Activated naive CD4-positive, alpha-beta T cell treated with anti-CD3 and anti-CD28 coated beads for 36 hours (primary cell): ENCODE data around the gene ZBTB4. TPM values are rescaled to one million over a fixed set of nuclear protein-coding genes. Genes with fewer than 3 reads are reported as not detected.

Source experiments
- CTCF ChIA-PET: fragments of 350-600 bp; sonication (Branson Sonifier 250); formaldehyde crosslinking; loops from one replicate; lab custom pipeline; 2021; ENCODE audit warnings: antibody characterized with exemption; lab: Charles Lee
- DNase-seq: peaks from one replicate; pipeline ENCODE4 v3.0.0-alpha.2; 2020
- H3K27ac Mint-ChIP-seq: one replicate; pipeline ENCODE4 v1.8.0; 2021; ENCODE audit warnings: mild to moderate bottlenecking, mixed read lengths
- H3K27me3 Mint-ChIP-seq: one replicate; pipeline ENCODE4 v1.8.0; 2021; ENCODE audit warnings: low read depth, mixed read lengths
- H3K36me3 Mint-ChIP-seq: one replicate; pipeline ENCODE4 v1.8.0; 2021; ENCODE audit warnings: low read depth, mixed read lengths
- H3K4me1 Mint-ChIP-seq: one replicate; pipeline ENCODE4 v1.8.0; 2021; ENCODE audit warnings: low read depth, mixed read lengths
- H3K4me3 Mint-ChIP-seq: one replicate; pipeline ENCODE4 v1.8.0; 2021; ENCODE audit warnings: mild to moderate bottlenecking, moderate library complexity, mixed read lengths
- H3K9me3 Mint-ChIP-seq: one replicate; pipeline ENCODE4 v1.8.0; 2021; ENCODE audit warnings: mixed read lengths
- intact Hi-C: fragments of 100-400 bp; cut with micrococcal nuclease; formaldehyde crosslinking; loops from one replicate; pipeline ENCODE4 v1.15.1; 2023
- total RNA-seq, 2 experiments: library from RNA; stranded (reverse); gene quantifications; one replicate each; pipeline ENCODE4 v1.2.3, GENCODE V29; 2021

ZBTB4 gene
- total RNA-seq, 2 experiments from 2014 or later = 9.2 to 9.4 TPM

DNA sequence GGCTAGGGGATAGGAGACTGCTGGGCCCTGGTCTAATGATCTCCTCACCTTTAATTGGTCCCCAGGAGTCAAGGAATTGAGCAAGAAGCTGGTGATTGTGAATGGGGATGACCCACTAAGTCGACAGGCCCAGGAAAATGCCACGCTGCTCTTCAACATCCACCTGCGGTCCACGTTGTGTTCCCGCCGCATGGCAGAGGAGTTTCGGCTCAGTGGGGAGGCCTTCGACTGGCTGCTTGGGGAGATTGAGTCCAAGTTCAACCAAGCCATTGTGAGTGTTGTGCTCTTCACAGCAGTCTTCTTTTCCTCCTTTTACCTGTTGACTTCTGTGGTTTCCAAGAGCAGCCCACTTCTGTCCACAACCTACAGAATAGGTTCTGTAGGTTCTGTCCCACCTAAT, 24.1 kb upstream of the ZBTB4 start:
- Mint-ChIP-seq H3K9me3 (no peaks in the 10 kb centered on the region), H3K36me3 (peaks cover 63% of the 10 kb centered on the region), H3K27me3 (no peaks in the 10 kb centered on the region), H3K4me1 (no peaks in the 10 kb centered on the region), H3K27ac (no peak overlapping the region), H3K4me3 (no peak overlapping the region)
- no peak for DNase-seq
- intact Hi-C loops = no loop called here
- CTCF ChIA-PET = no interaction called here

- intact Hi-C loops = no loop called here
- DNase-seq = peak; percentile 19
- H3K36me3 Mint-ChIP-seq = peaks cover 59% of the 10 kb centered on the region
- no peak overlapping the region for H3K4me3 Mint-ChIP-seq
- CTCF ChIA-PET = interaction anchor here (0.6 to 1.3 kb wide), 3 partner anchors 11 to 66 kb away, joined by 3 to 8 read pairs (median 5); no protein-coding TSS in a partner anchor
- no peaks in the 10 kb centered on the region for H3K4me1 Mint-ChIP-seq
- H3K27me3 Mint-ChIP-seq = no peaks in the 10 kb centered on the region
- no peak overlapping the region for H3K27ac Mint-ChIP-seq
- H3K9me3 Mint-ChIP-seq = no peaks in the 10 kb centered on the region
Observed at GRCh38 chr17:7502987-7503386, 23.6 kb upstream of the ZBTB4 start.

- CTCF ChIA-PET = interaction anchor here (0.6 to 1.3 kb wide), 4 partner anchors 12 to 66 kb away, joined by 3 to 8 read pairs (median 4); no protein-coding TSS in a partner anchor
- H3K4me1 Mint-ChIP-seq = no peaks in the 10 kb centered on the region
- H3K9me3 Mint-ChIP-seq = no peaks in the 10 kb centered on the region
- no peak overlapping the region for H3K27ac Mint-ChIP-seq
- no peak for DNase-seq
- intact Hi-C loops = no loop called here
- H3K36me3 Mint-ChIP-seq = peaks cover 61% of the 10 kb centered on the region
- H3K27me3 Mint-ChIP-seq = no peaks in the 10 kb centered on the region
- H3K4me3 Mint-ChIP-seq = no peak overlapping the region
Observed at GRCh38 chr17:7502171-7502847, 22.9 kb upstream of the ZBTB4 start.

- CTCF ChIA-PET = interaction anchor here (1.1 to 1.3 kb wide), 2 partner anchors 13 to 65 kb away, joined by 5 to 8 read pairs; no protein-coding TSS in a partner anchor
- no peaks in the 10 kb centered on the region for H3K4me1 Mint-ChIP-seq
- intact Hi-C loops = no loop called here
- no peak for DNase-seq
- H3K4me3 Mint-ChIP-seq = no peak overlapping the region
- H3K36me3 Mint-ChIP-seq = peaks cover 64% of the 10 kb centered on the region
- no peak overlapping the region for H3K27ac Mint-ChIP-seq
- H3K27me3 Mint-ChIP-seq = no peaks in the 10 kb centered on the region
- H3K9me3 Mint-ChIP-seq = no peaks in the 10 kb centered on the region
Observed at GRCh38 chr17:7501729-7502128, 22.3 kb upstream of the ZBTB4 start.

DNA sequence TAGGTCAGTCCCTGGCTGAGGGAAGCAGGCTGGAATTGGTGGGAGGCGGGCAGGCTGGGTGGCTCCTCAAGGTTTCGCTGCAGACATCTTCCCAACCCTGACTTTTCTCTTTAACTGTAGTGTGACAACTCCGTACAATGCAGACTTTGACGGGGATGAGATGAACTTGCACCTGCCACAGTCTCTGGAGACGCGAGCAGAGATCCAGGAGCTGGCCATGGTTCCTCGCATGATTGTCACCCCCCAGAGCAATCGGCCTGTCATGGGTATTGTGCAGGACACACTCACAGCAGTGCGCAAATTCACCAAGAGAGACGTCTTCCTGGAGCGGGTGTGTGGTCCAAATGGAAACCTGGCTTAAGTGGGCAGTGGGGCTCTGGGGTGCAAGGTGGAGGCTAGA, 19.7 kb upstream of the ZBTB4 start:
- no peaks in the 10 kb centered on the region for H3K4me1 Mint-ChIP-seq
- H3K9me3 Mint-ChIP-seq = no peaks in the 10 kb centered on the region
- no peak for DNase-seq
- H3K4me3 Mint-ChIP-seq = no peak overlapping the region
- H3K27me3 Mint-ChIP-seq = no peaks in the 10 kb centered on the region
- intact Hi-C loops = no loop called here
- CTCF ChIA-PET = no interaction called here
- peak overlapping the region; percentile 36 for H3K27ac Mint-ChIP-seq
- peaks cover 69% of the 10 kb centered on the region for H3K36me3 Mint-ChIP-seq

- Mint-ChIP-seq H3K27ac (no peak overlapping the region), H3K27me3 (no peaks in the 10 kb centered on the region), H3K36me3 (peaks cover 66% of the 10 kb centered on the region), H3K4me3 (no peak overlapping the region), H3K9me3 (no peaks in the 10 kb centered on the region), H3K4me1 (peaks cover 14% of the 10 kb centered on the region)
- CTCF ChIA-PET = interaction anchor here (0.6 to 1.5 kb wide), 3 partner anchors 16 to 87 kb away, joined by 3 to 5 read pairs (median 3); no protein-coding TSS in a partner anchor
- intact Hi-C loops = no loop called here
- DNase-seq = no peak
Observed at GRCh38 chr17:7497636-7498035, 18.2 kb upstream of the ZBTB4 start.

DNA sequence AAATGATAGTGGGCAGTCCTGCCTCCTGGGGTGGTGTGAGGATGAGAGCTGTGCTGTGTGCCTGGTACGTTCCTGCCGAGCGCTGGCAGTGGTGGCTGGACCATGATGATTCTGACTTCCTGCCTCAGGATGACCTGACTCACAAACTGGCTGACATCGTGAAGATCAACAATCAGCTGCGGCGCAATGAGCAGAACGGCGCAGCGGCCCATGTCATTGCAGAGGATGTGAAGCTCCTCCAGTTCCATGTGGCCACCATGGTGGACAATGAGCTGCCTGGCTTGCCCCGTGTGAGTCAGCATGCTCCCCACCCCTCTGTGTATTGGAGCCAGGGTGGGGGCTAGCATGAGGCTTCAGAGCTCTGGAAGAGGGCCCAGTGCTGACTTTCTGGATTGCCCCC, 17.8 kb upstream of the ZBTB4 start:
- peaks cover 16% of the 10 kb centered on the region for H3K4me1 Mint-ChIP-seq
- H3K27ac Mint-ChIP-seq = no peak overlapping the region
- CTCF ChIA-PET = interaction anchor here (0.6 to 1.5 kb wide), 4 partner anchors 16 to 88 kb away, joined by 3 to 5 read pairs (median 3); no protein-coding TSS in a partner anchor
- H3K9me3 Mint-ChIP-seq = no peaks in the 10 kb centered on the region
- no peak for DNase-seq
- H3K36me3 Mint-ChIP-seq = peaks cover 65% of the 10 kb centered on the region
- intact Hi-C loops = no loop called here
- H3K27me3 Mint-ChIP-seq = no peaks in the 10 kb centered on the region
- H3K4me3 Mint-ChIP-seq = no peak overlapping the region

DNA sequence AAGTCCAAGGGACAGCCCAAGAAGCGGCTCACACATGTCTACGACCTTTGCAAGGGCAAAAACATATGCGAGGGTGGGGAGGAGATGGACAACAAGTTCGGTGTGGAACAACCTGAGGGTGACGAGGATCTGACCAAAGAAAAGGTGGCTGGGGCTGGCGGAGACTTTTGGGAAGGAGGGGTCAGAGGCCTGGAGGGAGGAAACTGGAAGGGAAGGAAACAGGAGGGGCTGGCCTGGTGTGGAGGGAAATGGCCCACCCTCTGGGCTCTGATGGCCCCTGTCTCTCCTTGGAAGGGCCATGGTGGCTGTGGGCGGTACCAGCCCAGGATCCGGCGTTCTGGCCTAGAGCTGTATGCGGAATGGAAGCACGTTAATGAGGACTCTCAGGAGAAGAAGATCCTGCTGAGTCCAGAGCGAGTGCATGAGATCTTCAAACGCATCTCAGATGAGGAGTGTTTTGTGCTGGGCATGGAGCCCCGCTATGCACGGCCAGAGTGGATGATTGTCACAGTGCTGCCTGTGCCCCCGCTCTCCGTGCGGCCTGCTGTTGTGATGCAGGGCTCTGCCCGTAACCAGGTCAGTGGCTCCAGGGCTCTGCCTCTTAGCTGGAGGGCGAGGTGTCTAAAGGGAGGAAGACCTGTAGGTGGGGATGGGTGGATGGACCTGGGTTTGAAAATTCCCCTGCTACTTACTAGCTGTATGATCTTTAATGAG, 17.2 kb upstream of the ZBTB4 start:
- CTCF ChIA-PET = interaction anchor here (0.7 to 1.5 kb wide), 3 partner anchors 17 to 64 kb away, joined by 3 to 5 read pairs (median 3); no protein-coding TSS in a partner anchor
- Mint-ChIP-seq H3K27me3 (no peaks in the 10 kb centered on the region), H3K36me3 (peaks cover 60% of the 10 kb centered on the region), H3K4me1 (peaks cover 22% of the 10 kb centered on the region), H3K4me3 (no peak overlapping the region), H3K9me3 (no peaks in the 10 kb centered on the region), H3K27ac (no peak overlapping the region)
- intact Hi-C loops = no loop called here
- DNase-seq = no peak

DNA sequence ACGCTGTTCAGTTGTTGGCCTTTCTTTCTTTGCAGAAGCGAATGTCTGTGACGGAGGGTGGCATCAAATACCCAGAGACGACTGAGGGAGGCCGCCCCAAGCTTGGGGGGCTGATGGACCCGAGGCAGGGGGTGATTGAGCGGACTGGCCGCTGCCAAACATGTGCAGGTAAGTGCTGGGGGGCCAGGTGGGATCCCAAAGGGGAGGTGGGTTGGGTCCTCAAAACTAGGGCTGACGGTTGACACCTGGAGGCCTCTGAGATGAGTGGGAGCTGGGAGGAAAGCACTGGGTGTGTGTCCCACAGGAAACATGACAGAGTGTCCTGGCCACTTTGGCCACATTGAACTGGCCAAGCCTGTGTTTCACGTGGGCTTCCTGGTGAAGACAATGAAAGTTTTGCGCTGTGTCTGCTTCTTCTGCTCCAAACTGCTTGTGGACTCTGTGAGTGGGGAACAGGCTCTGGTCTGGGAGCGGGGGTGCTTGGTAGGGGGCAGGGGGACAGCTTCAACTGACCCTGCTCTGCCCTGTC, 16.5 kb upstream of the ZBTB4 start:
- Mint-ChIP-seq H3K4me1 (peaks cover 25% of the 10 kb centered on the region), H3K27ac (no peak overlapping the region), H3K36me3 (peaks cover 53% of the 10 kb centered on the region), H3K4me3 (no peak overlapping the region), H3K27me3 (no peaks in the 10 kb centered on the region), H3K9me3 (no peaks in the 10 kb centered on the region)
- intact Hi-C loops = no loop called here
- no peak for DNase-seq
- CTCF ChIA-PET = interaction anchor here (0.6 to 1.5 kb wide), 2 partner anchors 19 to 65 kb away, joined by 3 read pairs; no protein-coding TSS in a partner anchor

- intact Hi-C loops = no loop called here
- CTCF ChIA-PET = interaction anchor here (0.5 kb wide), 1 partner anchor 125 kb away, joined by 3 read pairs; no protein-coding TSS in a partner anchor
- Mint-ChIP-seq H3K4me1 (peaks cover 41% of the 10 kb centered on the region), H3K9me3 (no peaks in the 10 kb centered on the region), H3K4me3 (no peak overlapping the region), H3K36me3 (peaks cover 45% of the 10 kb centered on the region), H3K27ac (no peak overlapping the region), H3K27me3 (no peaks in the 10 kb centered on the region)
- DNase-seq = no peak
Observed at GRCh38 chr17:7493941-7494340, 14.5 kb upstream of the ZBTB4 start.

DNA sequence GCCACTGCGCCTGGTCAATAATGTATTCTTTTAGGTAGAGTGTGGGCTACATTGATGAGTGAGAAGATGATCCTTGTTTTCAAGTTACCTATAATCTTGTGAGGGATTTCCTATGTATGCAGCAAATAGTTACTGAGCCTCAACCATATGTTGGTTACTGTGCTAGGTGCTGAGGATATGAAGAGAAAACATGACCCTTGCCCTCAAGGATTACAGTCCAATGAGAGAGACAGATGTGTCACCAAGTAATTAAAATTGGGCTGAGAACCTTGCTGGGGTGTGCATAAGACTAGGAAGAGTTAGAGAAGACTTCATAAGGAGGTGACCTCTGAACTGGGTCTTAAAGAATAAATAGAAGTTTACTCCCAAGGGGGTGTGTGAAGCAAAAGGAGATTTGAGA, 12.2 kb upstream of the ZBTB4 start:
- intact Hi-C loops = no loop called here
- Mint-ChIP-seq H3K27me3 (no peaks in the 10 kb centered on the region), H3K4me1 (peaks cover 61% of the 10 kb centered on the region), H3K36me3 (peaks cover 39% of the 10 kb centered on the region), H3K9me3 (no peaks in the 10 kb centered on the region), H3K4me3 (no peak overlapping the region), H3K27ac (no peak overlapping the region)
- DNase-seq = no peak
- CTCF ChIA-PET = interaction anchor here (1.2 kb wide), 1 partner anchor 38 kb away, joined by 3 read pairs; no protein-coding TSS in a partner anchor

GRCh38 chr17:7490144-7490543, 10.7 kb upstream of the ZBTB4 start:
- DNase-seq = no peak
- CTCF ChIA-PET = interaction anchor here (0.8 to 1.2 kb wide), 3 partner anchors 16 to 53 kb away, joined by 3 to 4 read pairs (median 3); no protein-coding TSS in a partner anchor
- H3K27ac Mint-ChIP-seq = no peak overlapping the region
- intact Hi-C loops = no loop called here
- H3K9me3 Mint-ChIP-seq = no peaks in the 10 kb centered on the region
- no peaks in the 10 kb centered on the region for H3K27me3 Mint-ChIP-seq
- H3K4me3 Mint-ChIP-seq = no peak overlapping the region
- peaks cover 35% of the 10 kb centered on the region for H3K36me3 Mint-ChIP-seq
- peaks cover 72% of the 10 kb centered on the region for H3K4me1 Mint-ChIP-seq
